ENCODE data around the gene LRRC4C.

- TF ChIP-seq POLR2AphosphoS5 (IDR thresholded peaks at IDR 0.05) = no peak
- TF ChIP-seq CTCF (IDR thresholded peaks at IDR 0.05) = no peak
- TF ChIP-seq POLR2A (IDR thresholded peaks at IDR 0.05) = no peak
These were observed 1185.4 kb downstream of the LRRC4C start for GRCh38 chr11:40274017-40274416.
